ENCODE measurements around the gene PWWP2B.
"Not testable (repeated sequence)": the region's sequence is repeated elsewhere in the genome, so short reads cannot be mapped to it uniquely, and the experiment has no call there.

Gene PWWP2B

DNA sequence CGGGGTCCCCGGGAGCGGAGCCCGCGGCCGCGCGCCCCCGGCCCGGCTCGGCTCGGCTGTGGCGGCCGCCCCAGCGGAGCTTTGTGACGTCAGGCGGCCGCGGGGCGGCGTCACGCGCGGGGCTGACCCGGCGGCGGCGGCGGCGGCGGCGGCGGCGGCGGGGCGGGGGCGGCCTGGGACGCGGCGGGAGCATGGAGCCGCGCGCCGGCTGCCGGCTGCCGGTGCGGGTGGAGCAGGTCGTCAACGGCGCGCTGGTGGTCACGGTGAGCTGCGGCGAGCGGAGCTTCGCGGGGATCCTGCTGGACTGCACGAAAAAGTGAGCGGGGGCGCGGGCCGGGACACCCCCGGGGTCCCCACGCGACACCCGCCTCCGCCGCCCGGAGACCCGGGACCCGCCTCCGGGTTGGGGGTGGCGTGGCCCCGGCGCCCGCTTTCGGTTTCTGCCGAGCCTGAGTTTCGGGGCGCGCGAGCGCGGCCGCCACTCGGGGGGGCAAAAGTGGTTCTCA lies at the start of gene PWWP2B:
TSS of gene PWWP2B (plus strand) at position 165 of the 506 bp plus-strand sequence. CDS start at position 192, 27 bp downstream.
- DNase-seq, result no peak

DNA sequence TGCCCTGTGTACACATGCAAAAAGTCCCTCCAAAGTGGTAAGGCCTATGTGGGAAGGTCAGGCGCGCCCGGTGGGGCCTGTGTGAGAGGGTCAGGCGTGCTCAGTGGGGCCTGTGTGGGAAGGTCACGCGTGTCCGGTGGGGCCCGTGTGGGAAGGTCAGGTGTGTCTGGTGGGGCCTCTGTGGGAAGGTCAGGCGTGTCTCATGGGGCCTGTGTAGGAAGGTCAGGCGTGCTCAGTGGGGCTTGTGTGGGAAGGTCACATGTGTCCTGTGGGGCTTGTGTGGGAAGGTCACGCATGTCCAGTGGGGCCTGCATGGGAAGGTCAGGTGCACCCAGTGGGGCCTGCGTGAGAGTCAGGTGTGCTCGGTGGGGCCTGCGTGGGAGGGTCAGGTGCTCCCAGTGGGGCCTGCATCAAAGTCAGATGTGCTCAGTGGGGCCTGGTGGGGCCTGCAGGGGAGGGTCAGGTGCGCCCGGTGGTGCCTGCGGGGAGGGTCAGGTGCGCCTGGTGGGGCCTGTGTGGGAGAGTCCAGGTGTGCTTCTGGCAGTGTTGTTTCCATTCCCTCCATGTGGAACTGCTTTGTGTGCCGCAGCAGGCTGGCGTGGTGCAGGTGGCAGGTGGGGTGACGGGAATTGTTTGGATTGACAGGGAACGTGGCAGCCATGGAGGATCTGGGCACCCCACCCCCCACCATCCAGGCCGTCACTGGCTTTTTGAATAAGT lies 49.6 kb upstream of the PWWP2B start:
- no peak for DNase-seq

DNA sequence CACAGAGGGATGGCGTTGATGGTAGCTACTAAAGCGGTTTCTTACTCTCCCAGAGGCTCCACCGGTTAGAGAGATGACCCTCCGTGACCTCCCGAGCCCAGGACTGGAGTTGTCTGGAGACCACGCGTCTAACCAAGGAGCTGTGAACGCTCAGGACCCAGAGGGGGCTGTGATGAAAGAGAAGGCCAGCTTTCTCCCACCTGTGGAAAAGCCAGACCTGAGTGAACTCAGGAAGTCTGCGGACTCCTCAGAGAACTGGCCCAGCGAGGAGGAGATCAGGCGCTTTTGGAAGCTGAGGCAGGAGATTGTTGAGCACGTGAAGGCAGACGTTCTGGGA lies 49.1 kb upstream of the PWWP2B start:
- no peak for DNase-seq

DNA sequence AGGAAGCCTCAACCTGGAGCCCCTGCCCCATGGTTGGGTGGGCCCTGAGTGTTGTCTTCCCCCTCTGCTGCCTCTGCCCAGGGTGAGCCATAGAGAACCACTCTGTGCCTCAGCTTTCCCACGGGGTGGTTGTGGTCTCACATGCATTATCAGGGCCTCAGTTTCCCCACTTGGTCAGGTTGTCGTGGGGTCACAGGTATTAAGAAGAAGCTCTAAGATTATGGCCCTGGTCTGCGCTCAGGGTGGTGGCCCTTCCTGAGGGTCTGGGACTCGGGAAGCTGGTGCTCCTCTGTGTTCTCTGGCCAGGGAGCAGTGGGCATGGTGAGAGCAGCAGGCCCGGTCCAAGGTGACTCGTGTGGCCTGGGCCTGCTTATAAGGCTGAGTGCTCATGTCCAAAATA lies 47.2 kb upstream of the PWWP2B start:
- DNase-seq, result no peak

DNA sequence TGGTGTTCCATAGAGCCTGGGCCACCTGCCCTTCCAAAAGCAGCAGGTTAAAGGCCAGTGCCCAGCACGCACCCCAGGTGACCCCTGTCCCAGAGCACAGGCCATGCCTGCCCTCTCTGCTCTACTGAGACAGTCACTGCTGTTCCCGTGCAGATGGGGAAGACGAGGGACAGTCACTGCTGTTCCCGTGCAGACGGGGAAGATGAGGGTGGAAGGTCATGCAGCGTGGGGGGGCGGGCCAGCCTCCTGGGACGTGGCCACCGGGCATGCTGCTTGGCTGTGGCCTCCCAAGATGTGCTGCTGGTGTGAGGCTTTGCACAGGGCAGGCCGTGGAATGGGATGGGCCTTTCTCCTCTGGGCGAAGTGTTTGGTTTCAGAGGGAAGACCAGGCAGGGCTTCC lies 46.6 kb upstream of the PWWP2B start:
- DNase-seq, result no peak

DNA sequence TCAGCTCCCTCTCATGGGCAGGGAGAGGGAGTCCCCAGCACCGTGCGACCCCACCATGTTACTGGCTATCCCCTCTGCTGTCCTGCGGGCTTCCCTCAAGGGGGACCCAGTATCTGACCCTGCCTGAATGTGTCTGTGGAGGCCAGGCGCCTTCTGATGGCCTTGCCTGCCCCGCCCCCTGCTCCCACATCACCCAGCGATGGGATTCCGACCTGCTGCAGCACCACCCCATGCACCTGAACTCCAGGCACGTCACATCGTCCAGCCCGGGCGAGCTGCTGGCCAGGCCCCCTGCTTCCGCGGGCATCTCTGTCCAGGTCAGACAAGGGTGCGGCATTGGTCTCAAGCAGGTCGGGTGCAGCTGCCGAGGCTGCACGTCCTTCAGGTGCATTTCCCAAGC lies 46.1 kb upstream of the PWWP2B start:
- no peak for DNase-seq

DNA sequence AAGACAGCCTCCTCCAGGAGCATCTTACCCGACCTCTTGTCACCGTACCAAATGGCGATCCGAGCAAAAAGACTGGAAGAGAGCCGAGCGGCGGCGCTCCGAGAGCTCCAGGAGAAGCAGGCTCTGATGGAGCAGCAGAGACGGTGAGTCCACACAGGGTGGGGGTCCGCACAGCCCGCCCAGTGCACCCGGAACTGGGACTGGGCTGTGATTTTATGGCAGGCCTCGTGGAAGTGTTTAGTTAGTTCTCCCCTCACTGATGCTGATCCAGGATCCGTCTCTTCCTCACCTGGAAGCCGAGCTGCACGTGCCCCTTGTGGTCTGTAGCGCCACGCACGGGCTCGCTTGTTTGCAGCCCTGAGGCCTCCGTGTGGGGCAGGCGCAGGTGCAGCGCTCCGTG lies 45.4 kb upstream of the PWWP2B start:
- DNase-seq, result no peak

DNA sequence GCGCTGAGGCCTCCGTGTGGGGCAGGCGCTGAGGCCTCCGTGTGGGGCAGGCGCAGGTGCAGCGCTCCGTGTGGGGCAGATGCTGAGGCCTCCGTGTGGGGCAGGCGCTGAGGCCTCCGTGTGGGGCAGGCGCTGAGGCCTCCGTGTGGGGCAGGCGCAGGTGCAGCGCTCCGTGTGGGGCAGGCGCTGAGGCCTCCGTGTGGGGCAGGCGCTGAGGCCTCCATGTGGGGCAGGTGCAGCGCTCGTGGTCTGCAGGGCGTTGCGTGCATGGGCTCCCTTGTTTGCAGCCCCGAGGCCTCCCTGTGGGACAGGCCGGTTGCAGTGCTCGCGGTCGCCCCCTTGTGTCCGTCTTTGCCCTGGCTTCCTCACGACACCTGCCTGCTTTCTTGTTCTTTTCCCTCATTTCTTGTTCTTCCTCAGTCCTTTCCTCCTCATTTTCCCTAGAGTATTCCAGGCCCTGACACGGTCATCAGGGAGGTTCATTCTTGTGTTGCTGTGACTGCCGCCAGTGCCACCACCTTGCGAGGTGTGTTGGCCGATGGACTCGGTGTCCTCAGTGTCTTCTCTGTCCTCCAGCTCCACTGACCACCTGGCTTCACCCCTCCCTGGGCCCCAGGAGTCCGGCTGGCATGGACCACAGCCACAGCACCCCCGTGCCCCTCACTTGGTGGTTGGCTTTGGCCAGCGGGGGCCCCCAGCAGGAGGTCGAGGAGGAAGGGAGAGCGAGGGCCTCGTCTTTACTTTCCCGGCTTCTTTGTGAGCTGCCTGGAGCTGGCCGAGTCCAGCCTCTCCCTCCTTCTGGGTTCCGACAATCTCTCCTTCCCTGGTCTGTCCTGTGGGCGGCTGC lies 44.3 kb upstream of the PWWP2B start:
- not testable (repeated sequence) for DNase-seq

DNA sequence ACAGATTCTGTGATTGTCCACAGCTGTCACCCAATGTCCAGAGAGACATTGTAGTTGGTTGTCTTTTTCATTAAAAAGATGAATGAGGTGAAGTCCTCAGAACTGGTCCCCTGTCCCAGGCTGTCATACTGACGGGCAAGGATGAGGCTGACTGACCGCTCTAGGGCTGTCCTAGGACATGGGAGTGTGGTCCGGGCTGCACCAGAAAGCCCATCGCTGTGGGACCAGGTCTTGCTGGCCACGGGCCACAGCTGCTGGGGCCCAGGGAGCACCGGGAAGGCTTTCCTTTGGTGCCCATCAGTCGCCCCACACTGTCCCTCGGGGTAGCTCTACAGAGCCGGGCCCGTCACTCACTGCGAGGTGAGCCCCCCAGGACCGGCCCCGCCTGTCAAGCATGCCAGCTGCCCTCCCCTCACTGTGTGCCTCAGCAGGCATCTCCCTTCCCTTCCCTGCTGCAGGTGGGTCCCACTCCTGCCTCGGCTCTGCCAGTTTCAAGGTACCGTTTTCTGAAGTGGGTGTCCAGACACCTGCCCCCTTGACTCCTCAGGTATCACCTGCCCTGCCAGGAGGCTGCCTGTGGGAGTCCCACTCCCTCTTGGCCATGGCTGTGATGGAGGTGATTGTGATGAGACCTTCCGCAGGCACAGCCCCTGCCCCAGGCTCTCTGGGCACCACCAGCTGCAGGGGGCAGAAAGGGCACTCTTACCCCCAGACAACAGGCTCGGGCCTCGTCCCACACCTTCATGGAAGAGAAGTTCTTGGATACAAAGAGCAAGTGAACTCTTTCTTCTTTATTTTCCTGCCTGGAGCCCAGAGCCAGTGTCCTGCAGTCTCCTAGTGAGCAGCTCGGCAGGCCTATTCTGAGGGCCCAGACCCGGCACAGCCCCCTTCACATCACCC lies 43.3 kb upstream of the PWWP2B start:
- DNase-seq, result no peak

DNA sequence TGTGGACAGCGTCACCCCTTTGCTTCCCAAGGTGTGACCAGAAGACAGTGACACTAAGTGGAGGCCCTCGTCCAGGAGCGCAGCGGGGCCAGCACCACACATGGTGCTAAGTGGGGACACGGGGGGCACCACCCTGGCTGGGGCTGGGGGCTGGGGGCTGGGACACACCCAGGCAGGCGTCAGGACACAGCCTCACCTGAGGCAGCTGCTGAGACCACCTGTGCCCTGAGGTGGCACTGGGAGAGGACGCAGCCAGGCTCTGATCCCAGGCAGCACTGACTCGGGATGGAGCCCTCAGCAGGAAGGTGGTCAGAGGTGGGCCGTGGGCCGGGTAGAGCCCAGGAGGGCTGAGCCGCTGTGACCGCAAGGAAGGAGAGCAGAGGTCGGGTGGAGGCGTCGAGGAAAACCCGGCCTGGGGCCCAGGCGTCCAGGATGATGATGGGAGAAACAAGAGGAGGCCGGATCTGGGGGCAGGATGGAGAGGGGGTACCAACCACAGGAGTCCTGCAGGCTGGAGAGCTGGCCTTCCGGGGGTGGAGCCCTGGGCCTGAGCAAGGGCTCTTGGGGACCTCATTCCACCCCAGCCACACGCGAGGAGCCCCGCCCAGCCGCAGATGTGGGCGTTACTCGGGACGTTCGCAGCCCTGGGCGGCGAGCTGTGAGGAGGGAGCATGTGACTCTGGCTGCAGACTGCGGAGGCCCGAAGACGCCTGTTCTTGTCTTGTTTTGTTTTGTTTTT lies 42.5 kb upstream of the PWWP2B start:
- DNase-seq, result no peak

DNA sequence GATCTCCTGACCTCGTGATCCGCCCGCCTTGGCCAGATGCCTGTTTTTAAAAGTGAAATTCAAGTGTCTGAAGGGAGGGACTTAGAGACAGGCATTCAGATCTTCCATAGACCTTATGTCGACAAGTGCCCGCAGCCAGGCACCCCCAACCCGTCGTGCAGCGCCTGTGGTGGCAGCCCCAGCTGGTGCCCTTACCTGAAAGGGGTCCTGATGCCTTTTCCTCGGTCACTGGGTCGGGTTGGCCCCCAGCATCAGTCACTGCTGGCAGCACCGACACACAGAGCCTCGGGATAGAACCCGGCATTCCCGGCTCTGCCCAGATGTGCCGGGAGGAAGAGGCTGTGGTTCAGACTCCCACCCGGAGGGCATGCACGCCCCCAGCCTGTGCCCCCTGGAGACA lies 41.7 kb upstream of the PWWP2B start:
- no peak for DNase-seq

DNA sequence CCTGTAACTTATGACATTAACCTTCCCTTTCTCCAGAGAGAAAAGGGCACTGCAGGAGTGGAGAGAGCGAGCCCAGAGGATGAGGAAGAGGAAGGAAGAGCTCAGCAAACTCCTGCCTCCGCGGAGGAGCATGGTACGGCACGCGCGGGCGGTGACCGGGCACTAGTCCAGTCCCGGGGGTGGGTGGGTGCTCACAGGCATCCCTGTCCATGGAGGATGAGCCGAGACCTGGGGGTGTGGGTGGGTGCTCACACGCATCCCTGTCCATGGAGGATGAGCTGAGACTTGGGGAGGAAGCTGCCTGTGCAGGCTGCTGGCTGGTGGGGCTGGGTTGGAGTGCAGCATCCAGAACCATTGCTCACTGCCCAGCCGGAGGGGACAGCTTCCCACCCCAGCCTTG lies 41.2 kb upstream of the PWWP2B start:
- no peak for DNase-seq

DNA sequence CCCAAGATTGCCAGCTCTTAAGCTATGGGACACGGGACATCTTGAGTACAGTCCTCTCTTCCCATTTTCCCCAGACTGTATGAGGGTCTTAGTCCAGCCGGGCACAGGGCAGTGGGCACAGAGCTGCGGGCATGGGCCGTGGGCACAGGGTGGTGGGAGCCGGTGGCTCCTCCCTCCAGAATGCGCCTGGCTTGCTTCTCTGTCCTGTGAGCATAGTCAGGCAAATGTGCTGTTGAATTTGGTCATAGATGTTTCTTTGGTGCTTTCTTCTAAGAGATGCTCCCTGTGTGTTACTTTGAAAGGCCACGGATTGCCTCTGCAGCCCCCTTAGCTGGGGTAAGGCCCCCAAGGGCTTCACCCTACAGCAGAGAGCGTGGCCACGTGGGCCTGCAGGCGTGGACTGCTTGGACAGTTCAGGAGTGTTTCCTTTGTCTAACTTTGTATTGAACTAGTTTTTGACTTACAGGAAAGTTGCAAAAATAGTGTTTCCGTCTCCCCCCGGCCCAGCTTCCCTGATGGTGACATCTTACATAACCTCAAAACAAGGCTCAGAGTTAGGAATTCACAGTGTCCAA lies 40.3 kb upstream of the PWWP2B start:
- DNase-seq, result no peak

DNA sequence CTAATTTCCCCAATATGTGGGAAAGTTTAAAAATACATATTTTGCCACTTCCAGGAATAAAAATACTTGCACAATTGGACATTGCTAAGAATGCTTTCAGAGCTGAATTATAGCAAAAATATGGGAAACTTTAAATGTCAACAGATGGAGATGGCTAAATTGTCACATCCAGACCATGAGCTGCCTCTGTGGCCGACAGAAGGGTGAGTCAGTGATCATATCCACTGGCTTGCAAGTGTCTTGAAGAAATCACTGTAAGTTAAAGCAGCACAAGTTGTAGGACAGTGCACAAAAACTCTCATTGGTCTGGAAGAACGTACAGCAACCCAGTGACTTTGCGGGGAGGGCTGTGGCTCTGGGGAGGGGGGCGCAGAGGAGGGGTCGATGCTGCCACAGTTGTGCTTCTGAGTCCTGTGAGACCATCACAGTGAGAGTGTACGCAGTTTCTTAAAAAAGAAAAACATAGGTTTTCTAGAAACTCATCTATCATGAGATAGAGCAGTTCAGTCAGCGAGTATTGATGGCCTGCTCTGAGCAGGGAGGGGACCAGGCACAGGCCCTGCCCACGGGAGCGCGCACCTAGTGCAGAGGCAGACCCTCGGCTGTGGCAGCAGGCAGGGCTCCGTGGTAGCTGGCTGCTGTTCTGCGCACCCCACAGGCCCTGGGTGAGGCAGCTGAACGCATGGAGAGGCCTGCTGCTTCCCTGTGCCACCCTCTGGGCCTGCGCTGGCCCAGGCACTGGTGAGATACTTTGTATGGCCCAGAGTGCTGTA lies 39.5 kb upstream of the PWWP2B start:
- no peak for DNase-seq

DNA sequence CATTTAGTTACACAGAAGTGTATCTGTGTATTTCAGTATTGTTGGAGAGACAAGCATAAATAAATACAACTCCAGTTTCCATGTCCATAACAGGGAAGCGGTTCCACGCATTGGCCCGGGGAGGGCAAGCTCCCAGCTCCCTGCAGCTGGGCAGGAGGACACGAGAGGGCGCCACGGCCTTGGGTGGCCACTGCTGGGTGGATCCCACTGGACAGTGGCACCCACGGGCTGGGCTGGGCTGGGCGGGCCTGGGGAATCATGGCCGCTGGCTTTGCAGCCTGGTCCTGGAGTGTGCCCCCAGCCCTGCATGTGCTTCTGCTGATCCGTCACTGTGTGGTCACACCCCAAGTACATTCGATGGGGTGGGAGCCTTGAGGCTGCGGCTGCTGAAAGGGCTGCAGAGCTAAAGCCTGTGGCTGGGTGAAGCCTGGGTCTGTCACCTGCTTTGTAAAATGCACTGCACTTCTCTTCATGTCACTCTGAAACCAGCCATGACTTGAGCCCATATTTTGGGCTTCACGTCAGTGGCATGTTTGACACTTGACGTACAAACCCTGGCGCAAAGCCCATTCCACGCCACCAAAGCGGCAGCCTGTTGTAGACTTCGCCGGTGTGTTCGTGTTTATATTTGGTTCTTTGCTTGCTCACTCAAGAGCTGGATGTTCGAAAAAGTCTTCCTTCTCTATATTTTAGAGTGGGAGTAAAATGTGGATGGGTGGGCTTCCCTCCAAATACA lies 37.5 kb upstream of the PWWP2B start:
- DNase-seq, result no peak

DNA sequence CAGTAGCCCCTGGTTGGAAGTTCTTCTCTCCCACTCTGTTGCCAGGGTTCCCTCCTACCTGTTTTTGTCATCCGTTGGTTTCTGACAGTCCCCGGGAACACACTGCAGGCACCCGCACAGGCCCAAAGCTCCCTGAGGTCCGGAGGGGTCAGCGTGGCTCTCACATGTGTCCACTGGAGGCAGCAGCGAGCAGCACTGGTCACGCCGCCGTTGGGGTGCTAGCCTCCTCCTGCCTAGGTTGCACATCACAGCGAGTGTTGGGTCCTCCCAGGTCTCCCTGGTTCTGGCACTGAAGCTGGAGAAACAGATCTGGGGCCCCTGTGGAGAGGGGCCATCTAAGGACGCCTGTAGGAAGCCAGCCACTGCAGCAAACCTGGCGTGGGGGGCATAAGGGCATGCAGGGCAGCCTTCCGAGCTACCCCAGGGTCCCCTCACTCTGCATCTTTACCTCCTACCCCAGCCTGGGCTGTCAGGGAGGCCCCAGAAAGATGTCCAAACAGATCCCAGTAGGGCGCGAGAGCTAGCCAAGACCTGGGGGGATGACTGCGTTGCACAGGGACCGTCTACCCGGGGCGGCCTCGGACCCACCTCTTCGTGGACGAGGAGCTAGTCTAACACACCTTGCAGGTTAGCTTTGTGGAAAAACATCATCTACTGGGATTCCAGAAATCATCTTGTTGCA lies 36.1 kb upstream of the PWWP2B start:
- DNase-seq, result no peak

DNA sequence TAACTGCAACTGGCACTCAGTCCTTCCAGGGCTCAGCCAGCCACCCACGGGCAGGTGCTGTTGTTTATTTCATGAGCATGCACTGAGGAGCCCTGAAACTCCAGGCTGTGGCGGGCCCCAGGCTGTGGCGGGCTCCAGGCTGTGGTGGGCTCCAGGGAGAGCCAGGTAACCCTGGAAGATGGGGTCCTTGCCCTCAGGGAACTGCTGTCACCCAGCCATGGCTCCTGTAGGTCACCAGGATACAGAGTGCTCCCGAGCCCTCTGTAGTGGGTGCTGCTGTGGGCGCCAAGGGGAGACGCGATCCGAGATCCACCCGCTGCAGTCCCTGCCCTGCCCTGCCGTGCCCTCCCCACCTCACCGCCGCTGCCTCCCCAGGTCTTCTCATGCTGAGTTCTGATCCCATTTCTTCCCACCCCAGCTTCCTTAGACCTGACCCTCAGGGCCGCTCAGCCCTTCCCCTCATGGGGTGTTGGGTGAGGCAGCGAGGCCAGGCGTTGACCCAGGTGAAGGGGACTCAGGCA lies 35.4 kb upstream of the PWWP2B start:
- DNase-seq, result no peak

DNA sequence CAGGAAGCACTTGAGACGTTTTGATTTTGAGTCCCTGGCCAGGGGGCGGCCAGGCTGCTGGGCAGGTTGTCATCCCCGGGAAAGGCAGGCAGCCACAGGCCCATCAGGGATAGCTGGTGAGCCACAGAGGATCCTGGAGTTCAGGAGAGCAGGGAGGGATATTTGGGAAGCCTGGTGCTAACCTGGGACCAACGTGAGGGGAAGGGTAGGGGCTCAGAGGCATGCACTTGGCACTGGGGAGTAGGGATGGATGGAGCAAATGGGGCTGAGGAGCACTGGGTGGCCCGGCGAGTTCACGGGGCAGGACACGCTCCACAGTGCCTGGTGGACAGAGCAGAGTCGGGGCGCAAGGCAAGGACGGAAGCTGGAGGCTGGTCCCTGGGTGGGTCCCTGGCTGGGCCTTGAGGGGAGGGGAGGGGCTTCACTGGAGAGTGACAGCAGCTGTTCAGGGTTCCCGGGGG lies 34.8 kb upstream of the PWWP2B start:
- DNase-seq, result no peak

DNA sequence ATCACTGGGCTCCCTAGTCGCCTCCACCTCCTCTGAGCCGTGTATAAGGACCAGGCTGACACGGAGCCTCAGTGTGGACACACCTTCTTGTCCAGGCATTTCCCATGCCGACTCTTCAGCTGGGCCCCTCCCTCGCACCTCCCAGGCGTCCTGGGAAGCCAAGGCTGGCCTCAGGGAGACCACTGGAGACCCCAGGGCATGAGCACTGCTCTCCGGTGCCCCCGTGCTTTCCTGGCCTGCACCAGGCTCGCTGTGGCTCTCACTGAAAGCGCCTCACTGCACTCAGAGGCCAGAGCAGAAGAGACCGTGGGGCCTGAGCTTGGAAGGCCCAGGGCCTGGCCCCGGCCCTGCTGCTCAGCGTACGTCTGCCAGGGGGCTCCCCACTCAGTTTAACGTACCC lies 33.6 kb upstream of the PWWP2B start:
- no peak for DNase-seq
